ENCODE measurements around the gene GPD1. TPM values are rescaled to one million over a fixed set of nuclear protein-coding genes. Genes with fewer than 3 reads are reported as not detected.

Gene GPD1
- total RNA-seq, 1 donor from 2014 or later = 2.0 TPM

DNA sequence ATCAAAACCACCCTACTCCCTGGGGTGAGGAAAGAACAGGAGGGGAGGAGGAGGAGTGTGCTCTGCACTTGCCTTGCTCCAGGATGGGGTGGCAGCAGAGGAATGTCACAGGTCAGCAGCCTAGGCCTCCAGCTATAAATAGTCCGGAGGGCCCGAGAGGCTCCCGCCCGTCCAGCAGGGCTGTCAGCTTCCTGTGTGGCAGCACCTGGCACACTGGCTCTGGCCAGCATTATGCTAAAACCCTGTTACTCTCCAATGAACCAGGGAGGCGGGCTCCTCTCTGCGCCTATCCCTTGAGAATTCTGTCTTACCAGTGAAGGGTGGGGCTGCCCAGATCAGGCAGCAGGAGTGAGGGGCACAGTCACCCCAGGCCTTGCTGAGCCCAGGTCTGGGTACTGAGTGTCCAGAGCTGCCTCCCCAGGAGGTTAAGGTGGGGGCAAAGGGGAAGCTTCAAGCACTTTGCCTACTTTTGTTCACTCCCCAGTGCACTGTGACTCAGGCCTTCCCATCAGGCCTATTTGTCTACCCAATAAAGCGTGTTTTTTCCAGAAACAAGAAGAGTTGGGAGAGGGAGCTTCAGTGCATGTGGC lies 7.0 kb downstream of the GPD1 start:
- Mint-ChIP-seq H3K9me3 (ENCODE audit: low read depth) (no peaks in the 10 kb centered on the region), H3K4me3 (ENCODE audit: low read depth) (no peak overlapping the region), H3K27me3 (peaks cover 2% of the 10 kb centered on the region), H3K4me1 (ENCODE audit: low read depth) (peaks cover 16% of the 10 kb centered on the region), H3K36me3 (ENCODE audit: insufficient read depth) (peaks cover 1% of the 10 kb centered on the region), H3K27ac (peak overlapping the region; percentile 51)
- TF ChIP-seq, protein P1, sequence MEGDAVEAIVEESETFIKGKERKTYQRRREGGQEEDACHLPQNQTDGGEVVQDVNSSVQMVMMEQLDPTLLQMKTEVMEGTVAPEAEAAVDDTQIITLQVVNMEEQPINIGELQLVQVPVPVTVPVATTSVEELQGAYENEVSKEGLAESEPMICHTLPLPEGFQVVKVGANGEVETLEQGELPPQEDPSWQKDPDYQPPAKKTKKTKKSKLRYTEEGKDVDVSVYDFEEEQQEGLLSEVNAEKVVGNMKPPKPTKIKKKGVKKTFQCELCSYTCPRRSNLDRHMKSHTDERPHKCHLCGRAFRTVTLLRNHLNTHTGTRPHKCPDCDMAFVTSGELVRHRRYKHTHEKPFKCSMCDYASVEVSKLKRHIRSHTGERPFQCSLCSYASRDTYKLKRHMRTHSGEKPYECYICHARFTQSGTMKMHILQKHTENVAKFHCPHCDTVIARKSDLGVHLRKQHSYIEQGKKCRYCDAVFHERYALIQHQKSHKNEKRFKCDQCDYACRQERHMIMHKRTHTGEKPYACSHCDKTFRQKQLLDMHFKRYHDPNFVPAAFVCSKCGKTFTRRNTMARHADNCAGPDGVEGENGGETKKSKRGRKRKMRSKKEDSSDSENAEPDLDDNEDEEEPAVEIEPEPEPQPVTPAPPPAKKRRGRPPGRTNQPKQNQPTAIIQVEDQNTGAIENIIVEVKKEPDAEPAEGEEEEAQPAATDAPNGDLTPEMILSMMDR (IDR thresholded peaks at IDR 0.05; ENCODE audit: unreplicated experiment) = no peak
- DNase-seq (ENCODE audit: low spot score, unreplicated experiment) = no peak

DNA sequence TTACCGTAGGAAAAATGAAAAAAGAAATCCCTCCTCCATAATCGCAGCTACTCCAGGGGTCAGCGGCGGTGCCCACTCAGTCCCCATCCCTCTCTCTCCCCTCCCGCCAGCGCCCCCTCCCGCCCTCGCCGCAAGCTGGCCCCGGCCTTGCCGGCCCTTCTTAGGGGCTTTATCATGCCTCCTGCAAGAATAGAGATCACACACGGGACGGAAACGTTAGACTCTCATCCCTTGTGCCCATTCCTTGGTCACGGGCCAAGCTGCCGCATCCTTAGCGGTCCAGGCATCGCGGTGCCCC lies 7.5 kb downstream of the GPD1 start:
- Mint-ChIP-seq H3K4me3 (ENCODE audit: low read depth) (peak overlapping the region; percentile 99), H3K27ac (no peak overlapping the region), H3K9me3 (ENCODE audit: low read depth) (no peaks in the 10 kb centered on the region), H3K36me3 (ENCODE audit: insufficient read depth) (peaks cover 2% of the 10 kb centered on the region), H3K4me1 (ENCODE audit: low read depth) (peaks cover 16% of the 10 kb centered on the region), H3K27me3 (no peaks in the 10 kb centered on the region)
- DNase-seq (ENCODE audit: low spot score, unreplicated experiment) = no peak
- TF ChIP-seq, protein P1 (IDR thresholded peaks at IDR 0.05; ENCODE audit: unreplicated experiment) = no peak

DNA sequence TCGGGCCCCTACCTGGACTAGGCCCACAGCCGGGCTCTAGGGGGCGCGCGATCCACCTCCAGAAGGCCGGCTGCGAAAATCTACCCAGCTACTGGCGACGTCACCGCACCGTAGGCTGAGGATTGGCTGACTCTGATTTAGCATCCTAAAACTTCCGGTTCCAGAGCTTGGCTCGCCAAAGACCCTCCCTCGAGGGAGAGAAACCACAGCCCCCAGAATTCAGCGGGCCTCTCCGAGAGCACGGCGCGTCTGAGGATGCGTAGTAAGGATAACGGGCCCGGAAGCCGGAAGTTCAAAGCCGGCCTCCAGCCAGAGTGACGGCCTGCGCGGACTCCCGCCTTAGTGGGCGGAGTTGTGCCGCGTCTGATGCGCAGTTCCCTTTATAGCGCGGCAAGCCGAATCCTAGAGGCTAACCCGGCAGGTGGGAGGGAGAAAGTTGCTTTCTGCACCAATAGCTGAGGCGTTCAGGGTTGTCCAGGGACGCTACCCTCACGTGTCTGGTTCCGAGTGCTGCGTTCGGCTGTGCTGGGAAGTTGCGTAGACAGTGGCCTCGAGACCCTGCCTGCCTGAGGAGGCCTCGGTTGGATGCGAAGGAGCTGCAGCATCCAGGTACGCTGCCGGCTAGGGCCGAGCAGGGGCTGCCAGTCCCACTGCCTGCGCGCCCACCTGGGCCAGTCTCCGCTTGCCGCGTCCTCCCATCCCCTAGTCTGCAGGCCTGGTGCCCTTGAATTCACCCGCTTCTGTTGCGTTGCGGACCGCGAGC lies 8.1 kb downstream of the GPD1 start, which contains the start of gene COX14:
COX14 (plus strand) TSS at position 544 of the 763 bp plus-strand sequence. CDS start 7,808 bp downstream, outside the sequence.
- peak within 1 kb of the TSS; percentile 99 for H3K4me3 Mint-ChIP-seq (ENCODE audit: low read depth)
- H3K9me3 Mint-ChIP-seq (ENCODE audit: low read depth) = no peaks in the 10 kb centered on the region
- TF ChIP-seq, protein P1 (IDR thresholded peaks at IDR 0.05; ENCODE audit: unreplicated experiment) = peak; percentile 94
- H3K27me3 Mint-ChIP-seq = no peaks in the 10 kb centered on the region
- peak within 1 kb of the TSS; percentile 95 for H3K27ac Mint-ChIP-seq
- DNase-seq (ENCODE audit: low spot score, unreplicated experiment) = peak; percentile 99
- peaks cover 2% of the 10 kb centered on the region for H3K36me3 Mint-ChIP-seq (ENCODE audit: insufficient read depth)
- H3K4me1 Mint-ChIP-seq (ENCODE audit: low read depth) = peaks cover 16% of the 10 kb centered on the region

DNA sequence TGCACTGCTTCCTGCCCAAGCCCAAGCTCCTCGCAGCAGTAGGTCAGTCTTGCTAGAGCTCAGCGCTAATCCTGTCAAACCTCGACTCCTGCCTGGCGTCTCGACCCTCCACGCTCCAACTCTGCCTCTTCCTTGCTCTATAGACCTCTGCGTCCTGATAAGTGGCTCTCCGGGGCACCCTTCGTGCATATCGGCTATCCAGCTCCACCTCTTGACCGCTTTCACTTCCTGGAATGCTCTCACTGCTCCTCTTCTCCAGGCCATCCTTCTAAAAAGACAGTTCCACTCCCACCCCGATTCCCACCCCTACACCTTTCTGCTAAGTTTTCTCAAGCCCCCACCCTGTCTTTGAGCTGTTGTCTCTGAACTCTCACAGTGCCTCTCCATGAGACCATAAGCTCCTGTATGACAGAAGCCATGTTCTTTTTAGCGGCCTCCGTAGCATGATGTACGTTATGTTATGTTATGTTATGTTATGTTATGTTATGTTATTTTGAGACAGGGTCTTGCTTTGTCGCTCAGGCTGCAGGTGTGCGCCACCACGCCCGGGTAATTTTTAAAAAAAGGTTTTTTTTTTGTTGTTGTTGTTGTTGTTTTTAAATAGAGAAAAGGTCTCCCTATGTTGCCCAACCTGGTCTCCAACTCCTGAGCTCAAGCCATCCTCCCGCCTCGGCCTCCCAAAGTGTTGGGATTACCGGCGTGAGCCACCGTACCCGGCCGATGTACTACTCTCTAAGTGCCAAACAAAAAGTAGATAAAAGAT lies 8.8 kb downstream of the GPD1 start:
- Mint-ChIP-seq H3K27me3 (no peaks in the 10 kb centered on the region), H3K27ac (peak overlapping the region; percentile 95), H3K36me3 (ENCODE audit: insufficient read depth) (peaks cover 3% of the 10 kb centered on the region), H3K9me3 (ENCODE audit: low read depth) (no peaks in the 10 kb centered on the region), H3K4me3 (ENCODE audit: low read depth) (peak overlapping the region; percentile 99), H3K4me1 (ENCODE audit: low read depth) (peaks cover 16% of the 10 kb centered on the region)
- TF ChIP-seq, protein P1 (IDR thresholded peaks at IDR 0.05; ENCODE audit: unreplicated experiment) = no peak
- no peak for DNase-seq (ENCODE audit: low spot score, unreplicated experiment)

DNA sequence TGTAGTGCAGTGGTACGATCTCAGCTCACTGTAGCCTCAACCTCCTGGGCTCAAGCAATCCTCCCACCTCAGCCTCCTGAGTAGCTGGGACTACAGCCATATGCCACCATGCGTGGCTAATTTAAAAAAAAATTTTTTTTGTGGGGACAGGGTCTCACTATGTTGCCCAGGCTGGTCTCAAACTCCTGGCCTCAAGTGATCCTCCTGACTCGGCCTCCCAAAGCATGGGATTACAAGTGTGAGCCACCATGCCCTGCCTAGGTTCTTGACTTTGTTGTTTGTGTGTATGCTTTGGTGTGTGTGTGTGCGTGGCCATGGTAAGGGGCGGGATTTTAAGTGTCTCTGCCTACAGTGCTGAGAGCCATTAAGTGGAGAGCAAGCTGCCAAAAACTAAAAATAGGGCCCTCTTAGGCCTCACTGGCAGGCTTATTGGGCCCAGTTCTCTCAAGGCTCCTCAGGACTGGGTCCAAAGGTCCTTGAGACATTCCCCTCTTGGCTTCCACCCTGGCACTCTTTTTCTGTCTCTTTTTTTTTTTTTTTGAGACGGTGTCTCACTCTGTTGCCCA lies 13.3 kb downstream of the GPD1 start:
- Mint-ChIP-seq H3K36me3 (ENCODE audit: insufficient read depth) (peaks cover 4% of the 10 kb centered on the region), H3K4me3 (ENCODE audit: low read depth) (no peak overlapping the region), H3K27ac (no peak overlapping the region), H3K9me3 (ENCODE audit: low read depth) (no peaks in the 10 kb centered on the region), H3K4me1 (ENCODE audit: low read depth) (peaks cover 10% of the 10 kb centered on the region), H3K27me3 (no peaks in the 10 kb centered on the region)
- TF ChIP-seq, protein P1 (IDR thresholded peaks at IDR 0.05; ENCODE audit: unreplicated experiment) = no peak
- no peak for DNase-seq (ENCODE audit: low spot score, unreplicated experiment)
